ENCODE results near the gene POLG2. TPM values are rescaled to one million over a fixed set of nuclear protein-coding genes. Genes with fewer than 3 reads are reported as not detected.
"Not testable (repeated sequence)": the region's sequence is repeated elsewhere in the genome, so short reads cannot be mapped to it uniquely, and the experiment has no call there.

The POLG2 gene
- total RNA-seq, 2 donors from 2014 or later = 32.6 to 61.1 TPM

DNA sequence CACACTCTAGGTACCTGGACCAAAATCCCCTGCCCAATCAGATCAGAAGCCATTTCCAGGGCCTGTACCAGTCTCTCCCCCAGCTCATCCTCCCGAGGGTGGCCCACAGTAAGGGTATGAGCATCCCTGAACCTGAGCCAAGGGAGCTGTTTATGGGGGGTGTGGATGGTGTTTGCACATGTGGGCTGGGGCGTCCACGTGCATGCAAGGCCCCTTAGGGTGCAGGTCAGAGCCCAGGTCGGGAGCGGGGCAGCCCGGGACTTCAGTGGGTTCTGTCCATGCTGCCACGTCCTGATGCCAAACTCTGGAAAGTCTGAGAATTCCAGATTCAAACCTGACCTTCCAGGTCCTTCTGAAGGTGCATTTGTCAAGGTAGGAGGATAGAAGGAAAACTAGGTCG, 38.1 kb downstream of the POLG2 start:
- Mint-ChIP-seq H3K4me1 (ENCODE audit: low read depth in 2 of 2) (peaks cover 8 to 11% of the 10 kb centered on the region in 2 donors), H3K4me3 (no peak overlapping the region), H3K27me3 (no peaks in the 10 kb centered on the region), H3K9me3 (no peaks in the 10 kb centered on the region), H3K36me3 (no peaks in the 10 kb centered on the region), H3K27ac (no peak overlapping the region)
- no peak for DNase-seq (ENCODE audit: low spot score)
- ATAC-seq = peak in 1 of 2 donors; percentile 32

GRCh38 chr17:64457156-64457555, 39.7 kb downstream of the POLG2 start:
- ATAC-seq (no peak), DNase-seq (ENCODE audit: low spot score) (no peak)
- H3K27me3 Mint-ChIP-seq = no peaks in the 10 kb centered on the region
- H3K4me3 Mint-ChIP-seq = no peak overlapping the region
- H3K4me1 Mint-ChIP-seq (ENCODE audit: low read depth in 2 of 2) = peaks cover 8 to 11% of the 10 kb centered on the region in 2 donors
- H3K27ac Mint-ChIP-seq = peak overlapping the region in 1 of 2 donors; percentile 1
- H3K36me3 Mint-ChIP-seq = no peaks in the 10 kb centered on the region
- no peaks in the 10 kb centered on the region for H3K9me3 Mint-ChIP-seq

- H3K9me3 Mint-ChIP-seq = no peaks in the 10 kb centered on the region
- H3K27me3 Mint-ChIP-seq = no peaks in the 10 kb centered on the region
- peak overlapping the region; percentile 61 to 88 for H3K27ac Mint-ChIP-seq
- peaks cover 8 to 11% of the 10 kb centered on the region in 2 donors for H3K4me1 Mint-ChIP-seq (ENCODE audit: low read depth in 2 of 2)
- H3K36me3 Mint-ChIP-seq = no peaks in the 10 kb centered on the region
- peak overlapping the region; percentile 33 for H3K4me3 Mint-ChIP-seq
- ATAC-seq = peak in 1 of 2 donors; percentile 43
- no peak for DNase-seq (ENCODE audit: low spot score)
Observed at GRCh38 chr17:64455993-64456885, 40.6 kb downstream of the POLG2 start.

GRCh38 chr17:64449545-64449944, 47.3 kb downstream of the POLG2 start:
- no peaks in the 10 kb centered on the region for H3K36me3 Mint-ChIP-seq
- ATAC-seq (peak; percentile 57 to 64), DNase-seq (ENCODE audit: low spot score) (no peak)
- H3K27me3 Mint-ChIP-seq = no peaks in the 10 kb centered on the region
- H3K9me3 Mint-ChIP-seq = no peaks in the 10 kb centered on the region
- H3K27ac Mint-ChIP-seq = peak overlapping the region; percentile 78 to 85
- H3K4me1 Mint-ChIP-seq (ENCODE audit: low read depth in 2 of 2) = peaks cover 16 to 23% of the 10 kb centered on the region in 2 donors
- peak overlapping the region; percentile 82 for H3K4me3 Mint-ChIP-seq

GRCh38 chr17:64448665-64449512, 48.0 kb downstream of the POLG2 start, which contains the start of gene MILR1:
Gene MILR1, plus strand, starts transcription at chr17:64449115. Its CDS starts 54 bp downstream, at chr17:64449169.
- H3K27ac Mint-ChIP-seq = peak within 1 kb of the TSS; percentile 78 to 85
- DNase-seq (ENCODE audit: low spot score) = no peak
- H3K4me1 Mint-ChIP-seq (ENCODE audit: low read depth in 2 of 2) = peaks cover 16 to 23% of the 10 kb centered on the region in 2 donors
- H3K4me3 Mint-ChIP-seq = peak within 1 kb of the TSS; percentile 82
- no peaks in the 10 kb centered on the region for H3K9me3 Mint-ChIP-seq
- no peaks in the 10 kb centered on the region for H3K27me3 Mint-ChIP-seq
- ATAC-seq = peak; percentile 56 to 81
- H3K36me3 Mint-ChIP-seq = no peaks in the 10 kb centered on the region

DNA sequence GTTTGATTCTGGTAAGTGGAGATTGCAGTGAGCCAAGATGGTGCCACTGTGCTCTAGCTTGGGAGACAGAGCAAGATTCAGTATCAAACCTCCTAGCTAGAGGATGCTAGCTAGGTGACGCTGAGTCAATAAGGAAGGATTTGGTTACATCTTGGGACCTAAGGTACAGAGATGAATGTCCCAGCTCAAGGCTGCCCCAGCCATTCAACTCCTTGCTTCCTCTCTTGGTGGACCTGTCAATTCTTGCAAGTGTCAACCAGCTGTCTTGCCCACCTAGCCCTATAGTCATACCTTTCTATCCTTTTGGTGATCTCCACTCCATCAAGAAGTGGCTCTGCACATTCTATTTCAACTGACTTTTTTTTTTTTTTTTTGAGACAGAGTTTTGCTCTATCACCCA, 49.3 kb downstream of the POLG2 start:
- Mint-ChIP-seq H3K27ac (peak overlapping the region; percentile 23 to 31), H3K9me3 (no peaks in the 10 kb centered on the region), H3K27me3 (no peaks in the 10 kb centered on the region), H3K36me3 (no peaks in the 10 kb centered on the region), H3K4me3 (peak overlapping the region; percentile 25), H3K4me1 (ENCODE audit: low read depth in 2 of 2) (peaks cover 20 to 25% of the 10 kb centered on the region in 2 donors)
- DNase-seq (ENCODE audit: low spot score) = no peak
- peak; percentile 69 to 83 for ATAC-seq

DNA sequence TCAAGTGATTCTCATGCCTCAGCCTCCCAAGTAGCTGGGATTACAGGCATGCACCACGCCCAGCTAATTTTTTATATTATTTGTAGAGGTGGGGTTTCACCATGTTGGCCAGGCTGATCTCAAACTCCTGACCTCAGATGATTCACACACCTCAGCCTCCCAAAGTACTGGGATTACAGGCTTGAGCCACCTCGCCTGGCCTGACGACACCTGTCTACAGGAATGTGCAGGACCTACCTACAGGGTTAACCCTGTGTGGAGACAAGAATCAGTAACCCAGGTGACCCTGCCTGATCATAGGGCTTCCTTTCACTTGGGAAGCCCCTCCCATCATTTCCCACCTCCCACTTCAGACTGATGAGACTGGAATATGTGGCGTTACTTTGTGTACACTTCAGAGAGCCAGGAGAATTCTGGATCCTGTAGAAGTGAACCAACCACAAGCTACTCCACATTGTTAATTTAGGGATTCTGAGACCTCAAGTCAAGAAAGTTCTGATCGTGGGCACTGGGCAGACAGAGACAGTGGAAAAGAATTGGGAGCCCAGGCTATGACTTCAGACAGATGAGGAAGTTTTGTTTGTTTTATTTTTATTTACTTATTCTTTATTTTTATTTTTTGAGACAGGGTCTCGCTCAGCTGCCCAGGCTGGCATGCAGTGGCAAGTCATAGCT, 53.6 kb downstream of the POLG2 start:
- ATAC-seq (no peak), DNase-seq (ENCODE audit: low spot score) (no peak)
- H3K27me3 Mint-ChIP-seq = no peaks in the 10 kb centered on the region
- no peak overlapping the region for H3K4me3 Mint-ChIP-seq
- peaks cover 9% of the 10 kb centered on the region for H3K9me3 Mint-ChIP-seq
- peaks cover 17 to 19% of the 10 kb centered on the region in 2 donors for H3K4me1 Mint-ChIP-seq (ENCODE audit: low read depth in 2 of 2)
- peak overlapping the region; percentile 75 to 92 for H3K27ac Mint-ChIP-seq
- H3K36me3 Mint-ChIP-seq = peaks cover 11% of the 10 kb centered on the region

GRCh38 chr17:64442541-64442971, 54.3 kb downstream of the POLG2 start:
- DNase-seq (ENCODE audit: low spot score) (no peak), ATAC-seq (peak; percentile 51 to 67)
- Mint-ChIP-seq H3K9me3 (peaks cover 9% of the 10 kb centered on the region), H3K4me3 (peak overlapping the region; percentile 64), H3K4me1 (ENCODE audit: low read depth in 2 of 2) (peaks cover 16 to 19% of the 10 kb centered on the region in 2 donors), H3K27me3 (no peaks in the 10 kb centered on the region), H3K36me3 (peaks cover 11% of the 10 kb centered on the region), H3K27ac (peak overlapping the region; percentile 75 to 92)

- DNase-seq (ENCODE audit: low spot score) (no peak), ATAC-seq (peak; percentile 74 to 78)
- Mint-ChIP-seq H3K4me3 (peak overlapping the region; percentile 64), H3K4me1 (ENCODE audit: low read depth in 2 of 2) (peaks cover 10 to 13% of the 10 kb centered on the region in 2 donors), H3K36me3 (peaks cover 11% of the 10 kb centered on the region), H3K27me3 (no peaks in the 10 kb centered on the region), H3K9me3 (peaks cover 9% of the 10 kb centered on the region), H3K27ac (peak overlapping the region; percentile 75 to 92)
Observed at GRCh38 chr17:64441772-64442540, 54.9 kb downstream of the POLG2 start.

GRCh38 chr17:64439956-64440355, 56.9 kb downstream of the POLG2 start:
- Mint-ChIP-seq H3K4me3 (no peak overlapping the region), H3K36me3 (peaks cover 11% of the 10 kb centered on the region), H3K27ac (no peak overlapping the region), H3K27me3 (no peaks in the 10 kb centered on the region), H3K9me3 (peaks cover 9% of the 10 kb centered on the region), H3K4me1 (ENCODE audit: low read depth in 2 of 2) (peaks cover 10 to 13% of the 10 kb centered on the region in 2 donors)
- DNase-seq (ENCODE audit: low spot score) (no peak), ATAC-seq (no peak)

DNA sequence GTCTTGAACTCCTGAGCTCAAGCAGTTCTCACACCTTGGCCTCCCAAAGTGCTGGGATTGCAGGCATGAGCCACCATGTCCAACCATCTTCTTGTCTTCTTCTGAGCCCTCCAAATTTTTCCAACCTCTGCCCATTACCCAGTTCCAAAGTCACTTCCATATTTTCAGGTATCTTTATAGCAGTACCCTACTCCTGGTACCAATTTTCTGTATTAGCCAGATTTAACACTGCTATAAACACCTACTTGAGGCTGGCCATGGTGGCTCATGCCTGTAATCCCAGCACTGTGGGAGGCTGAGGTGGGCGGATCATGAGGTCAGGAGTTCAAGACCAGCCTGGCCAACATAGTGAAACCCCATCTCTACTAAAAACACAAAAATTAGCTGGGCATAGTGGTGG, 57.3 kb downstream of the POLG2 start:
- H3K9me3 Mint-ChIP-seq; H3K27ac Mint-ChIP-seq; ATAC-seq; H3K27me3 Mint-ChIP-seq; DNase-seq (ENCODE audit: low spot score); H3K4me3 Mint-ChIP-seq: not testable (repeated sequence)
- peaks cover 11% of the 10 kb centered on the region for H3K36me3 Mint-ChIP-seq
- H3K4me1 Mint-ChIP-seq (ENCODE audit: low read depth in 2 of 2) = peaks cover 10 to 13% of the 10 kb centered on the region in 2 donors

DNA sequence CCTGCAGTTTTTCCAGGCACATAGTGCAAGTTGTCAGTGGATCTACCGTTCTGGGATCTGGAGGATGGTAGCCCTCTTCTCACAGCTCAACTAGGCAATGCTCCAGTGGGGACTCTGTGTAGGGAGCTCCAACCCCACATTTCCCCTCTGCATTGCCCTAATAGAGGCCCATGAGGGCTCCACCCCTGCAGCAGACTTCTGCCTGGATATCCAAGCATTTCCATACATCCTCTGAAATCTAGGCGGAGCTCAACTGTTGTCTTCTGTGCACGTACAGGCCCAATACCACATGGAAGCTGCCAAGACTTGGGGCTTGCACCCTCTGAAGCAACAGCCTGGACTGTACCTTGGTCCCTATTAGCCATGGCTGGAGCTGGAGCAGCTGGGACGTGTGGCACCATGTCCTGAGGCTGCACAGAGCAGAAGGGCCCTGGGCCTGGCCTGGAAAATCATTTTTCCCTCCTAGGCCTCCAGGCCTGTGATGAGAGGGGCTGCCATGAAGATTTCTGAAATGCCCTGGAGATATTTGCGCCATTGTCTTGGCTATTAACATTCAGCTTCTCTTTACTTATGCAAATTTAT, 58.8 kb downstream of the POLG2 start:
- H3K27ac Mint-ChIP-seq = no peak overlapping the region
- DNase-seq (ENCODE audit: low spot score) (no peak), ATAC-seq (no peak)
- peaks cover 9% of the 10 kb centered on the region for H3K9me3 Mint-ChIP-seq
- peaks cover 11% of the 10 kb centered on the region for H3K36me3 Mint-ChIP-seq
- peaks cover 10 to 13% of the 10 kb centered on the region in 2 donors for H3K4me1 Mint-ChIP-seq (ENCODE audit: low read depth in 2 of 2)
- no peaks in the 10 kb centered on the region for H3K27me3 Mint-ChIP-seq
- H3K4me3 Mint-ChIP-seq = no peak overlapping the region
